Measurements from ENCODE around the gene NOXRED1.
"Not testable (repeated sequence)": the region's sequence is repeated elsewhere in the genome, so short reads cannot be mapped to it uniquely, and the experiment has no call there.

DNA sequence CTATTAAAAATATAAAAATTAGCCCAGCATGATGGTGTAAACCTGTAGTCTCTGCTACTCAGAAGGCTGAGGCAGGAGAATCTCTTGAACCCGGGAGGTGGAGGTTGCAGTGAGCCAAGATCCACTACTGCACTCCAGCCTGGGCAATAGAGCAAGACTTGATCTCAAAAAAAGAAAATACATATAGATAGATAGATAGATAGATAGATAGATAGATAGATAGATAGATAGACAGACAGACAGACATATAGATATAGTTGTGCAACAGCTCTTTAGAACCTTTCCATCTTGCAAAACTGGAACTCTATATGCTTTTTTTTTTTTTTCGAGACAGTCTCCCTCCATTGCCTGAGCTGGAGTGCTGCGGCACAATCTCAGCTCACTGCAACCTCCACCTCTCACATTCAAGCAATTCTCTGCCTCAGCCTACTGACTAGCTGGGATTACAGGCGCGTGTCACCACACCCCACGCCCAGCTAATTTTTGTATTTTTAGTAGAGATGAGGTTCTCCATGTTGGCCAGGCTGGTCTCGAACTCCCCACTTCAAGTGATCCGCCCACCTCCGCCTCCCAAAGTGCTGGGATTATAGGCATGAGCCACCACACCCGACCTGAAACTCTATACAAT, 7.8 kb downstream of the NOXRED1 start:
- not testable (repeated sequence) for TF ChIP-seq CTCF (conservative IDR thresholded peaks at IDR 0.05; ENCODE audit: low read depth, low read length); EZH2 (IDR thresholded peaks at IDR 0.05; ENCODE audit: borderline replicate concordance, low read depth, low read length, poor library complexity, severe bottlenecking)

Data from A673 (cell line).